Glutamatergic neuron (in vitro differentiated cells): ENCODE measurements around the gene ZNF77. TPM values are rescaled to one million over a fixed set of nuclear protein-coding genes. Genes with fewer than 3 reads are reported as not detected.

Experiments used
- DNase-seq: peaks from one replicate; pipeline ENCODE4 v3.0.0; 2022
- H3K27ac Mint-ChIP-seq: one replicate; pipeline ENCODE4 v1.8.0; 2020; ENCODE audit warnings: mild to moderate bottlenecking, mixed read lengths, inconsistent platforms; ENCODE audit not compliant: unreplicated experiment
- H3K27me3 Mint-ChIP-seq: one replicate; pipeline ENCODE4 v1.8.0; 2020; ENCODE audit warnings: mild to moderate bottlenecking, moderate library complexity, mixed read lengths, inconsistent platforms; ENCODE audit not compliant: unreplicated experiment
- H3K36me3 Mint-ChIP-seq: one replicate; pipeline ENCODE4 v1.8.0; 2020; ENCODE audit warnings: mild to moderate bottlenecking, mixed read lengths, inconsistent platforms; ENCODE audit not compliant: unreplicated experiment
- H3K4me1 Mint-ChIP-seq: one replicate; pipeline ENCODE4 v1.8.0; 2020; ENCODE audit warnings: mild to moderate bottlenecking, low read depth, mixed read lengths, inconsistent platforms; ENCODE audit not compliant: unreplicated experiment
- H3K4me3 Mint-ChIP-seq: one replicate; pipeline ENCODE4 v1.8.0; 2020; ENCODE audit warnings: mild to moderate bottlenecking, mixed read lengths, inconsistent platforms; ENCODE audit not compliant: unreplicated experiment
- H3K9me3 Mint-ChIP-seq: one replicate; pipeline ENCODE4 v1.8.0; 2020; ENCODE audit warnings: mild to moderate bottlenecking, moderate library complexity, mixed read lengths, inconsistent platforms; ENCODE audit not compliant: unreplicated experiment
- total RNA-seq: library from RNA; stranded (reverse); fragmentation: NEBNext Ultra II Directional; extraction: Animal tissue kit (Norgen Biotek cat#: 25700); gene quantifications from one replicate; pipeline ENCODE4 v1.2.1, GENCODE V29; 2021; ENCODE audit not compliant: unreplicated experiment
- TF ChIP-seq, protein P1 (sequence below): fragments of 200-600 bp; sonication (generic); IDR thresholded peaks from one replicate; pipeline ENCODE4 v1.5.0; 2021; ENCODE audit not compliant: partially characterized antibody, unreplicated experiment

ZNF77 gene
- total RNA-seq, 1 donor from 2014 or later: 4.8 TPM

GRCh38 chr19:2888731-2889224, 56.0 kb downstream of the ZNF77 start:
- no peak for DNase-seq
- TF ChIP-seq, protein P1, sequence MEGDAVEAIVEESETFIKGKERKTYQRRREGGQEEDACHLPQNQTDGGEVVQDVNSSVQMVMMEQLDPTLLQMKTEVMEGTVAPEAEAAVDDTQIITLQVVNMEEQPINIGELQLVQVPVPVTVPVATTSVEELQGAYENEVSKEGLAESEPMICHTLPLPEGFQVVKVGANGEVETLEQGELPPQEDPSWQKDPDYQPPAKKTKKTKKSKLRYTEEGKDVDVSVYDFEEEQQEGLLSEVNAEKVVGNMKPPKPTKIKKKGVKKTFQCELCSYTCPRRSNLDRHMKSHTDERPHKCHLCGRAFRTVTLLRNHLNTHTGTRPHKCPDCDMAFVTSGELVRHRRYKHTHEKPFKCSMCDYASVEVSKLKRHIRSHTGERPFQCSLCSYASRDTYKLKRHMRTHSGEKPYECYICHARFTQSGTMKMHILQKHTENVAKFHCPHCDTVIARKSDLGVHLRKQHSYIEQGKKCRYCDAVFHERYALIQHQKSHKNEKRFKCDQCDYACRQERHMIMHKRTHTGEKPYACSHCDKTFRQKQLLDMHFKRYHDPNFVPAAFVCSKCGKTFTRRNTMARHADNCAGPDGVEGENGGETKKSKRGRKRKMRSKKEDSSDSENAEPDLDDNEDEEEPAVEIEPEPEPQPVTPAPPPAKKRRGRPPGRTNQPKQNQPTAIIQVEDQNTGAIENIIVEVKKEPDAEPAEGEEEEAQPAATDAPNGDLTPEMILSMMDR: no peak
- no peak overlapping the region for H3K4me3 Mint-ChIP-seq
- no peaks in the 10 kb centered on the region for H3K4me1 Mint-ChIP-seq
- no peak overlapping the region for H3K27ac Mint-ChIP-seq
- peaks cover 4% of the 10 kb centered on the region for H3K9me3 Mint-ChIP-seq
- no peaks in the 10 kb centered on the region for H3K36me3 Mint-ChIP-seq
- H3K27me3 Mint-ChIP-seq: no peaks in the 10 kb centered on the region

GRCh38 chr19:2887391-2887914, 57.3 kb downstream of the ZNF77 start:
- Mint-ChIP-seq H3K27me3 (no peaks in the 10 kb centered on the region), H3K4me1 (no peaks in the 10 kb centered on the region), H3K27ac (no peak overlapping the region), H3K4me3 (no peak overlapping the region), H3K36me3 (no peaks in the 10 kb centered on the region), H3K9me3 (peaks cover 5% of the 10 kb centered on the region)
- TF ChIP-seq, protein P1: peak; percentile 62
- no peak for DNase-seq

DNA sequence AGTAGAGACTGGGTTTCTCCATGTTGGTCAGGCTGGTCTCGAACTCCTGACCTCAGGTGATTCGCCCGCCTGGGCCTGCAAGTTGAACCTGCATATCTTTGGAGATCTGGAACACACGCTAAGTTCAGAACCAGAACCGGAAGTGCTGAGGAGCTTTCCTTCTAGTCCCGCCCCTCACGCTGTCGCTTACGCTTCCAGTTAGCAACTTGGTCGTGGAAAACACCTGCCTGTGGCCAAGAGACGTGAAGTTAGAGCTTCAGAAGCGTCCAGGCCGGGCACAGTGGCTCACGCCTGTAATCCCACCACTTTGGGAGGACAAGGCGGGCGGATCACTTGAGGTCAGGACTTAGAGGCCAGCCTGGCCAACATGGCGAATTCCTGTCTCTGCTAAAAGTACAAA, 59.0 kb downstream of the ZNF77 start:
- no peaks in the 10 kb centered on the region for H3K36me3 Mint-ChIP-seq
- no peak for DNase-seq
- no peaks in the 10 kb centered on the region for H3K27me3 Mint-ChIP-seq
- H3K4me3 Mint-ChIP-seq: no peak overlapping the region
- TF ChIP-seq, protein P1: no peak
- H3K27ac Mint-ChIP-seq: no peak overlapping the region
- H3K9me3 Mint-ChIP-seq: peaks cover 5% of the 10 kb centered on the region
- no peaks in the 10 kb centered on the region for H3K4me1 Mint-ChIP-seq

DNA sequence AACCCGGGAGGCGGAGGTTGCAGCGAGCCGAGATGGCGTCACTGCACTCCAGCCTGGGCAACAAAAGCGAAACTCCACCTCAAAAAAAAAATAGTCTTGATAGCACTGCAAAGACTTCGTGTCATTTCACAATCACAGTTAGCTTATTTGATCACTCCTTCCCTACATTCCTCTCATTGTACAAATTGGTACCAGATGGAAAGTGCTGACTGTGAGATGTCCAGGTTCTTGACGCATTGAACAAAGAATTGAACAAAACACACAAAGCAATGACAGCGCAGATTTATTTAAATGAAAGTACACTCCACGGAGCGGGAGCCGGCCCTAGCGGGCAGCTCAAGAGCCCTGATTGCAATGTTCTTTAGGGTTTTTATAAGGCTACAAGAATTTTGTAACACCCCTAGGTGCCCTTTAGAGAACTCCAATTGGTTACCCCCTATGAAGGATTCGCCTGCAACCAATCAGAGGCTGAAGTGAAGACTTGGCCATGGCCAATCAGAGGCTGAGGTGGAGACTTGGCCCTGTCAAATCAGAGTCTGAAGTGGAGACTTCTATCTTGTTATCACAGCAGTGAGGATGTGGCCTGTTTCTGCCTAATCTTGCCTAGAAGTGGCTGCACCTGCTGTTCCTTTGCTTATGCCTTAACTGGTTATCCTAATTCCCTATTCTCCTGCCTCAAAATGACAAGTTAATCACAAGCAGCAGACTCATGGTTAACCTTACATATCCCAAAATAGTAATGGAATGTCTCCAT, 60.9 kb downstream of the ZNF77 start:
- Mint-ChIP-seq H3K36me3 (no peaks in the 10 kb centered on the region), H3K27me3 (no peaks in the 10 kb centered on the region), H3K9me3 (peaks cover 4% of the 10 kb centered on the region), H3K4me3 (no peak overlapping the region), H3K27ac (no peak overlapping the region), H3K4me1 (no peaks in the 10 kb centered on the region)
- DNase-seq: no peak
- TF ChIP-seq, protein P1: no peak

Other genes starting within 250 kb of the ZNF77 start
- 8.0 TPM for gene GNG7, start 242.3 kb downstream of the ZNF77 start, total RNA-seq
- gene DIRAS1, start 223.6 kb downstream of the ZNF77 start, total RNA-seq: 47.1 TPM
- 40.8 TPM for gene SLC39A3, start 205.0 kb downstream of the ZNF77 start, total RNA-seq
- 90.6 TPM for gene SGTA, start 161.7 kb downstream of the ZNF77 start, total RNA-seq
- 64.0 TPM for gene THOP1, start 159.5 kb downstream of the ZNF77 start, total RNA-seq
- 5.8 TPM for gene ZNF554, start 125.1 kb downstream of the ZNF77 start, total RNA-seq
- 8.4 TPM for gene ZNF555, start 103.5 kb downstream of the ZNF77 start, total RNA-seq
- not detected for gene ZNF556, start 77.6 kb downstream of the ZNF77 start, total RNA-seq
- 2.7 TPM for gene ZNF57, start 44.0 kb downstream of the ZNF77 start, total RNA-seq
- not detected for gene TLE6, start 32.6 kb upstream of the ZNF77 start, total RNA-seq
- not detected for gene TLE2, start 84.3 kb upstream of the ZNF77 start, total RNA-seq
- gene TLE5, start 117.5 kb upstream of the ZNF77 start, total RNA-seq: 258 TPM
- 32.4 TPM for gene GNA11, start 149.4 kb upstream of the ZNF77 start, total RNA-seq
- gene GNA15, start 191.1 kb upstream of the ZNF77 start, total RNA-seq: not detected
- not detected for gene S1PR4, start 233.8 kb upstream of the ZNF77 start, total RNA-seq
- gene NCLN, start 241.0 kb upstream of the ZNF77 start, total RNA-seq: 54.4 TPM